HL-60 (cell line): ENCODE results near the gene MUSTN1. TPM values are rescaled to one million over a fixed set of nuclear protein-coding genes. Genes with fewer than 3 reads are reported as not detected.

Experiments
- DNase-seq, 2 experiments: peaks; one replicate each; pipeline ENCODE4 v3.0.0-alpha.2; 2010 to 2020; ENCODE audit warnings: low read depth in 1 of 2, low spot score in 1 of 2
- H3K27ac ChIP-seq: fragments of 250-450 bp; sonication (Bioruptor Pico); replicated peaks from 2 replicates; pipeline ENCODE4 v1.5.1; 2020; ENCODE audit warnings: mild to moderate bottlenecking, moderate library complexity
- H3K27me3 ChIP-seq: fragments of 250-450 bp; sonication (Bioruptor Pico); 2 replicates; pipeline ENCODE4 v1.5.1; 2021; ENCODE audit warnings: mild to moderate bottlenecking, moderate library complexity; ENCODE audit not compliant: insufficient read depth, poor library complexity, severe bottlenecking
- H3K4me3 ChIP-seq: replicated peaks from 2 replicates; pipeline ENCODE4 v1.5.1; 2011; ENCODE audit warnings: mild to moderate bottlenecking, control low read depth, low read length; ENCODE audit not compliant: insufficient read depth
- GABPA ChIP-seq: IDR thresholded peaks from 2 replicates; pipeline ENCODE4 v1.6.1; 2012; ENCODE audit warnings: low read depth
- POLR2AphosphoS5 ChIP-seq: IDR thresholded peaks from 2 replicates; pipeline ENCODE4 v1.6.1; 2012; ENCODE audit warnings: low read depth
- SPI1 ChIP-seq: IDR thresholded peaks from 2 replicates; pipeline ENCODE4 v1.6.1; 2012; ENCODE audit warnings: low read depth, mild to moderate bottlenecking, borderline replicate concordance
- microRNA-seq: library from miRNA; unstranded; fragments of <30 nt; microRNA quantifications from one replicate; pipeline ENCODE4, GENCODE V29; 2018
- TF ChIP-seq, protein P1 (sequence below): IDR thresholded peaks from 2 replicates; pipeline ENCODE4 v1.6.1; 2012; ENCODE audit warnings: low read depth; ENCODE audit not compliant: insufficient replicate concordance
- TF ChIP-seq, protein P2 (sequence below): IDR thresholded peaks from one replicate; pipeline ENCODE4 v1.5.1; 2011; ENCODE audit warnings: low read length, control low read depth, inconsistent platforms; ENCODE audit not compliant: insufficient read depth

MUSTN1 gene

DNA sequence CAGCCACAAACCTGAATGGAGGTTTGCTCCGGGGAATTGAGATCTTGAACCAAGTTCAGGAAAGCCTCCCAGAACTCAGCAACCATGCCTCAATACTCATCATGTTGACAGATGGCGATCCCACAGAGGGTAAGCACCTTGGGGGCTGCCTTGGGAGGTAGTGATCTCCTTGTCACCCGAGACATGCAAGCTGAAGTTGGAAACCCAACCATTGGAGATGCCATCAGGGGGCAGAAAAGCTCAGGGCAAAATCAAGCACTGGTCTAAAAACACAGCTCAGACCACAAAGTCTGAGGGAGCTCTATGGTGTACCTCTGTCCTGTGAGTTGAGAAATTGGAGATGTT, 51.6 kb downstream of the MUSTN1 start:
- H3K4me3 ChIP-seq = no peak overlapping the region
- no peak overlapping the region for H3K27ac ChIP-seq
- TF ChIP-seq, protein P1, sequence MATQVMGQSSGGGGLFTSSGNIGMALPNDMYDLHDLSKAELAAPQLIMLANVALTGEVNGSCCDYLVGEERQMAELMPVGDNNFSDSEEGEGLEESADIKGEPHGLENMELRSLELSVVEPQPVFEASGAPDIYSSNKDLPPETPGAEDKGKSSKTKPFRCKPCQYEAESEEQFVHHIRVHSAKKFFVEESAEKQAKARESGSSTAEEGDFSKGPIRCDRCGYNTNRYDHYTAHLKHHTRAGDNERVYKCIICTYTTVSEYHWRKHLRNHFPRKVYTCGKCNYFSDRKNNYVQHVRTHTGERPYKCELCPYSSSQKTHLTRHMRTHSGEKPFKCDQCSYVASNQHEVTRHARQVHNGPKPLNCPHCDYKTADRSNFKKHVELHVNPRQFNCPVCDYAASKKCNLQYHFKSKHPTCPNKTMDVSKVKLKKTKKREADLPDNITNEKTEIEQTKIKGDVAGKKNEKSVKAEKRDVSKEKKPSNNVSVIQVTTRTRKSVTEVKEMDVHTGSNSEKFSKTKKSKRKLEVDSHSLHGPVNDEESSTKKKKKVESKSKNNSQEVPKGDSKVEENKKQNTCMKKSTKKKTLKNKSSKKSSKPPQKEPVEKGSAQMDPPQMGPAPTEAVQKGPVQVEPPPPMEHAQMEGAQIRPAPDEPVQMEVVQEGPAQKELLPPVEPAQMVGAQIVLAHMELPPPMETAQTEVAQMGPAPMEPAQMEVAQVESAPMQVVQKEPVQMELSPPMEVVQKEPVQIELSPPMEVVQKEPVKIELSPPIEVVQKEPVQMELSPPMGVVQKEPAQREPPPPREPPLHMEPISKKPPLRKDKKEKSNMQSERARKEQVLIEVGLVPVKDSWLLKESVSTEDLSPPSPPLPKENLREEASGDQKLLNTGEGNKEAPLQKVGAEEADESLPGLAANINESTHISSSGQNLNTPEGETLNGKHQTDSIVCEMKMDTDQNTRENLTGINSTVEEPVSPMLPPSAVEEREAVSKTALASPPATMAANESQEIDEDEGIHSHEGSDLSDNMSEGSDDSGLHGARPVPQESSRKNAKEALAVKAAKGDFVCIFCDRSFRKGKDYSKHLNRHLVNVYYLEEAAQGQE = no peak
- TF ChIP-seq, protein P2, sequence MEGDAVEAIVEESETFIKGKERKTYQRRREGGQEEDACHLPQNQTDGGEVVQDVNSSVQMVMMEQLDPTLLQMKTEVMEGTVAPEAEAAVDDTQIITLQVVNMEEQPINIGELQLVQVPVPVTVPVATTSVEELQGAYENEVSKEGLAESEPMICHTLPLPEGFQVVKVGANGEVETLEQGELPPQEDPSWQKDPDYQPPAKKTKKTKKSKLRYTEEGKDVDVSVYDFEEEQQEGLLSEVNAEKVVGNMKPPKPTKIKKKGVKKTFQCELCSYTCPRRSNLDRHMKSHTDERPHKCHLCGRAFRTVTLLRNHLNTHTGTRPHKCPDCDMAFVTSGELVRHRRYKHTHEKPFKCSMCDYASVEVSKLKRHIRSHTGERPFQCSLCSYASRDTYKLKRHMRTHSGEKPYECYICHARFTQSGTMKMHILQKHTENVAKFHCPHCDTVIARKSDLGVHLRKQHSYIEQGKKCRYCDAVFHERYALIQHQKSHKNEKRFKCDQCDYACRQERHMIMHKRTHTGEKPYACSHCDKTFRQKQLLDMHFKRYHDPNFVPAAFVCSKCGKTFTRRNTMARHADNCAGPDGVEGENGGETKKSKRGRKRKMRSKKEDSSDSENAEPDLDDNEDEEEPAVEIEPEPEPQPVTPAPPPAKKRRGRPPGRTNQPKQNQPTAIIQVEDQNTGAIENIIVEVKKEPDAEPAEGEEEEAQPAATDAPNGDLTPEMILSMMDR = no peak
- no peak for TF ChIP-seq GABPA
- no peak for TF ChIP-seq SPI1
- no peak for TF ChIP-seq POLR2AphosphoS5
- no peak for DNase-seq
- H3K27me3 ChIP-seq = no peaks in the 10 kb centered on the region

Small RNA genes within 50 kb of the gene (microRNA-seq; reads per million reads assigned to microRNA genes)
- gene MIR8064 = not detected
